ENCODE data around the gene MZT2A. TPM values are rescaled to one million over a fixed set of nuclear protein-coding genes. Genes with fewer than 3 reads are reported as not detected.
"Not testable (repeated sequence)": the region's sequence is repeated elsewhere in the genome, so short reads cannot be mapped to it uniquely, and the experiment has no call there.

MZT2A gene
- total RNA-seq, 4 donors from 2014 or later, result 29.9 to 78.5 (median 46.7) TPM

- not testable (repeated sequence) for H3K9me3 ChIP-seq
- WGBS, result 93% methylated on average over 9 of the region's 9 CpGs
Observed at GRCh38 chr2:131478850-131479461, 13.2 kb downstream of the MZT2A start.

GRCh38 chr2:131478074-131478849 is 13.9 kb downstream of the MZT2A start:
- H3K9me3 ChIP-seq; H3K4me1 ChIP-seq; H3K27ac ChIP-seq; H3K4me3 ChIP-seq; H3K27me3 ChIP-seq; DNase-seq (ENCODE audit: low spot score in 2 of 2): not testable (repeated sequence)
- peaks cover 11% of the 10 kb centered on the region for H3K36me3 ChIP-seq
- 90% methylated on average over 12 of the region's 18 CpGs for WGBS

More at GRCh38 chr2:131478850-131479461, 13.2 kb downstream of the MZT2A start:
- DNase-seq (ENCODE audit: low spot score in 2 of 2); H3K4me3 ChIP-seq; H3K4me1 ChIP-seq; H3K27me3 ChIP-seq; H3K27ac ChIP-seq: not testable (repeated sequence)
- H3K36me3 ChIP-seq, result peaks cover 13% of the 10 kb centered on the region

- not testable (repeated sequence) for H3K4me1 ChIP-seq; H3K9me3 ChIP-seq; H3K36me3 ChIP-seq; H3K27me3 ChIP-seq; H3K4me3 ChIP-seq; DNase-seq (ENCODE audit: low spot score in 2 of 2); H3K27ac ChIP-seq
- 64% methylated on average over 1 of the region's 1 CpG for WGBS
Observed at GRCh38 chr2:131477227-131477626, 15.0 kb downstream of the MZT2A start.

GRCh38 chr2:131476363-131476762 is 15.8 kb downstream of the MZT2A start:
- WGBS, result 97% methylated on average over 20 of the region's 25 CpGs
- H3K27me3 ChIP-seq; H3K27ac ChIP-seq; H3K4me3 ChIP-seq; H3K36me3 ChIP-seq; DNase-seq (ENCODE audit: low spot score in 2 of 2); H3K9me3 ChIP-seq; H3K4me1 ChIP-seq: not testable (repeated sequence)

GRCh38 chr2:131475831-131476230 is 16.4 kb downstream of the MZT2A start, which contains the start of gene TUBA3D:
Gene TUBA3D (plus strand): TSS chr2:131476119. CDS start chr2:131476200, 81 bp downstream.
- WGBS, result 98% methylated on average over 8 of the region's 27 CpGs
- H3K4me3 ChIP-seq, result no peak within 1 kb of the TSS
- H3K9me3 ChIP-seq, result no peaks in the 10 kb centered on the region
- no peak for TF ChIP-seq POLR2AphosphoS5 (IDR thresholded peaks at IDR 0.05)
- TF ChIP-seq CTCF (IDR thresholded peaks at IDR 0.05), result no peak
- no peak for TF ChIP-seq EP300 (IDR thresholded peaks at IDR 0.05)
- TF ChIP-seq POLR2A (IDR thresholded peaks at IDR 0.05), result no peak
- H3K27me3 ChIP-seq, result no peaks in the 10 kb centered on the region
- H3K36me3 ChIP-seq, result peaks cover 3% of the 10 kb centered on the region
- H3K4me1 ChIP-seq, result no peaks in the 10 kb centered on the region
- H3K27ac ChIP-seq, result no peak within 1 kb of the TSS
- DNase-seq (ENCODE audit: low spot score in 2 of 2), result no peak

- no CpG with 5 or more reads among the region's 2 CpGs for WGBS
- not testable (repeated sequence) for DNase-seq (ENCODE audit: low spot score in 2 of 2); H3K4me1 ChIP-seq; H3K27ac ChIP-seq; H3K36me3 ChIP-seq; H3K27me3 ChIP-seq; H3K9me3 ChIP-seq; H3K4me3 ChIP-seq
Observed at GRCh38 chr2:131473266-131473665, 18.9 kb downstream of the MZT2A start.

GRCh38 chr2:131471624-131472023 is 20.6 kb downstream of the MZT2A start:
- H3K36me3 ChIP-seq; DNase-seq (ENCODE audit: low spot score in 2 of 2); H3K9me3 ChIP-seq; H3K4me1 ChIP-seq; H3K27me3 ChIP-seq; H3K4me3 ChIP-seq; H3K27ac ChIP-seq: not testable (repeated sequence)
- WGBS, result 100% methylated on average over 1 of the region's 8 CpGs

GRCh38 chr2:131470944-131471343 is 21.3 kb downstream of the MZT2A start:
- DNase-seq (ENCODE audit: low spot score in 2 of 2); H3K27ac ChIP-seq; H3K4me3 ChIP-seq; H3K36me3 ChIP-seq; H3K27me3 ChIP-seq; H3K4me1 ChIP-seq; H3K9me3 ChIP-seq: not testable (repeated sequence)
- 100% methylated on average over 1 of the region's 3 CpGs for WGBS

GRCh38 chr2:131467722-131468121 is 24.5 kb downstream of the MZT2A start:
- DNase-seq (ENCODE audit: low spot score in 2 of 2); H3K4me1 ChIP-seq; H3K27me3 ChIP-seq; H3K27ac ChIP-seq; H3K36me3 ChIP-seq; H3K9me3 ChIP-seq; H3K4me3 ChIP-seq: not testable (repeated sequence)
- 86% methylated on average over 10 of the region's 10 CpGs for WGBS

- H3K4me1 ChIP-seq; H3K36me3 ChIP-seq; H3K9me3 ChIP-seq; H3K4me3 ChIP-seq; DNase-seq (ENCODE audit: low spot score in 2 of 2); H3K27ac ChIP-seq; H3K27me3 ChIP-seq: not testable (repeated sequence)
- WGBS, result 57% methylated on average over 1 of the region's 2 CpGs
Observed at GRCh38 chr2:131454914-131455313, 37.3 kb downstream of the MZT2A start.

- H3K36me3 ChIP-seq; H3K27me3 ChIP-seq; H3K9me3 ChIP-seq; H3K4me3 ChIP-seq; DNase-seq (ENCODE audit: low spot score in 2 of 2); H3K27ac ChIP-seq; H3K4me1 ChIP-seq: not testable (repeated sequence)
- 59% methylated on average over 10 of the region's 10 CpGs for WGBS
Observed at GRCh38 chr2:131451265-131451949, 40.8 kb downstream of the MZT2A start.

GRCh38 chr2:131447981-131448380 is 44.2 kb downstream of the MZT2A start:
- H3K4me1 ChIP-seq; H3K27me3 ChIP-seq; H3K9me3 ChIP-seq; DNase-seq (ENCODE audit: low spot score in 2 of 2); H3K36me3 ChIP-seq; H3K27ac ChIP-seq; H3K4me3 ChIP-seq: not testable (repeated sequence)
- 75% methylated on average over 9 of the region's 9 CpGs for WGBS

Measured in suprapubic skin (tissue), 4 donors.